Lung (tissue), 12 donors: ENCODE measurements around the gene ERMARD. TPM values are rescaled to one million over a fixed set of nuclear protein-coding genes. Genes with fewer than 3 reads are reported as not detected.

ENCODE experiments used
- ATAC-seq: fragments of 200-7000 bp; cut with Tn5 transposase; one replicate; pipeline ENCODE4 v1.9.1; 2020; ENCODE audit warnings: moderate number of reproducible peaks; ENCODE audit not compliant: insufficient read depth, low FRiP score
- DNase-seq, 3 donors: peaks; one replicate each; pipeline ENCODE4 v3.0.0-alpha.2; 2013 to 2017
- H3K27ac ChIP-seq, 2 donors: one replicate each; pipeline ENCODE4 v1.5.1; 2013; ENCODE audit warnings: mild to moderate bottlenecking in 2 of 2, moderate library complexity in 2 of 2, control low read depth in 1 of 2, inconsistent platforms in 1 of 2, low read depth in 1 of 2, low read length in 1 of 2
- H3K27me3 ChIP-seq, 3 donors: one replicate each; pipeline ENCODE4 v1.5.1; 2013; ENCODE audit warnings: low read length in 2 of 3; ENCODE audit not compliant: control insufficient read depth in 3 of 3, insufficient read depth in 3 of 3
- H3K36me3 ChIP-seq, 4 donors: one replicate each; pipeline ENCODE4 v1.5.1; 2013; ENCODE audit warnings: low read length in 4 of 4, mild to moderate bottlenecking in 1 of 4, moderate library complexity in 1 of 4; ENCODE audit not compliant: control insufficient read depth in 4 of 4, insufficient read depth in 4 of 4
- H3K4me1 ChIP-seq, 5 donors: one replicate each; pipeline ENCODE4 v1.5.1; 2013; ENCODE audit warnings: low read length in 5 of 5, mild to moderate bottlenecking in 2 of 5, moderate library complexity in 1 of 5; ENCODE audit not compliant: control insufficient read depth in 5 of 5, insufficient read depth in 5 of 5
- H3K4me3 ChIP-seq: one replicate; pipeline ENCODE4 v1.5.1; 2013; ENCODE audit warnings: mild to moderate bottlenecking, control low read depth, moderate library complexity
- H3K9ac ChIP-seq, 2 donors: one replicate each; pipeline ENCODE4 v1.5.1; 2013; ENCODE audit warnings: low read length in 2 of 2, control low read depth in 1 of 2; ENCODE audit not compliant: insufficient read depth in 1 of 2
- H3K9me3 ChIP-seq, 4 donors: one replicate each; pipeline ENCODE4 v1.5.1; 2013; ENCODE audit warnings: low read length in 3 of 4, mild to moderate bottlenecking in 1 of 4, moderate library complexity in 1 of 4; ENCODE audit not compliant: control insufficient read depth in 4 of 4, insufficient read depth in 3 of 4
- WGBS, 2 donors: extraction: QIAGEN DNeasy Blood & Tissue Kit; methylation state at CpG; one replicate each; pipeline ENCODE4 v1.1.7; 2013; 5-methylcytosine and 5-hydroxymethylcytosine counted together
- polyA plus RNA-seq, 2 donors: library from polyadenylated mRNA; stranded (reverse); fragments of 200-250 nt; gene quantifications; one replicate each; pipeline ENCODE4 v1.2.1, GENCODE V29; 2013
- total RNA-seq, 2 donors: library from RNA; depleted of rRNA in 1 of 2; stranded (reverse); fragments of >200 nt in 1 of 2; gene quantifications; one replicate each; pipeline ENCODE4 v1.2.1, GENCODE V29; 2014 to 2021
- TF ChIP-seq, protein P1 (sequence below): IDR thresholded peaks from 2 replicates; pipeline ENCODE4 v1.5.1; 2012; ENCODE audit warnings: mild to moderate bottlenecking; ENCODE audit errors: control extremely low read depth, extremely low read depth
- donor health status: control.
- donor health status: control.
- donor health status: Bipolar disorder and iron deficiency.
- donor health status: healthy.
- donor health status: DM: yes; HTN: yes; CAD: no.

Gene ERMARD
- total and polyA plus RNA-seq, 4 donors = 18.7 to 55.3 (median 32.9) TPM

DNA sequence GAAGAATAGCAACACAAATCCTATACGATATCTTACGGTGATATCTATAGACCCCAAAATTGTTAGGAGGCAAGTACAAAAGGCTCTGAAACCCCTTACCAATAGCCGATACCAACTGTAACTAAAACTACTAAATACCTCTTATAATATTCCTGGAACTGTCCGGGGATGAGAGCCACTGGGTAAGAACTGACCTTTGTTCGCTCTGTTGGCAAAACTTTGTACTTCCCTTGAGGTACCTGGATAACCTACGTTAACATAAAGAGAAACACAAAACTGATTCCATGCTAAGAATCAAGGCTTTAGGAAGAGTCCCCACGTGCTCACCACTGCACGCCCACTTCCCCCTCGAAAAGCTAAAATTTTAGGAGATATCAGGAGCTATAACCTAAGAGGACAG lies 36.8 kb upstream of the ERMARD start:
- no peaks in the 10 kb centered on the region for H3K27me3 ChIP-seq
- TF ChIP-seq, protein P1, sequence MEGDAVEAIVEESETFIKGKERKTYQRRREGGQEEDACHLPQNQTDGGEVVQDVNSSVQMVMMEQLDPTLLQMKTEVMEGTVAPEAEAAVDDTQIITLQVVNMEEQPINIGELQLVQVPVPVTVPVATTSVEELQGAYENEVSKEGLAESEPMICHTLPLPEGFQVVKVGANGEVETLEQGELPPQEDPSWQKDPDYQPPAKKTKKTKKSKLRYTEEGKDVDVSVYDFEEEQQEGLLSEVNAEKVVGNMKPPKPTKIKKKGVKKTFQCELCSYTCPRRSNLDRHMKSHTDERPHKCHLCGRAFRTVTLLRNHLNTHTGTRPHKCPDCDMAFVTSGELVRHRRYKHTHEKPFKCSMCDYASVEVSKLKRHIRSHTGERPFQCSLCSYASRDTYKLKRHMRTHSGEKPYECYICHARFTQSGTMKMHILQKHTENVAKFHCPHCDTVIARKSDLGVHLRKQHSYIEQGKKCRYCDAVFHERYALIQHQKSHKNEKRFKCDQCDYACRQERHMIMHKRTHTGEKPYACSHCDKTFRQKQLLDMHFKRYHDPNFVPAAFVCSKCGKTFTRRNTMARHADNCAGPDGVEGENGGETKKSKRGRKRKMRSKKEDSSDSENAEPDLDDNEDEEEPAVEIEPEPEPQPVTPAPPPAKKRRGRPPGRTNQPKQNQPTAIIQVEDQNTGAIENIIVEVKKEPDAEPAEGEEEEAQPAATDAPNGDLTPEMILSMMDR = no peak
- H3K4me1 ChIP-seq = peaks cover 0 to 3% (median 0%) of the 10 kb centered on the region in 5 donors
- WGBS, 2 donors = 95 to 96% methylated on average over 9 of the region's 9 CpGs
- no peak overlapping the region for H3K4me3 ChIP-seq
- H3K9me3 ChIP-seq = no peaks in the 10 kb centered on the region
- DNase-seq (no peak), ATAC-seq (no peak)
- no peak overlapping the region for H3K27ac ChIP-seq
- no peak overlapping the region for H3K9ac ChIP-seq
- H3K36me3 ChIP-seq = peaks cover 11 to 41% (median 23%) of the 10 kb centered on the region in 4 donors

DNA sequence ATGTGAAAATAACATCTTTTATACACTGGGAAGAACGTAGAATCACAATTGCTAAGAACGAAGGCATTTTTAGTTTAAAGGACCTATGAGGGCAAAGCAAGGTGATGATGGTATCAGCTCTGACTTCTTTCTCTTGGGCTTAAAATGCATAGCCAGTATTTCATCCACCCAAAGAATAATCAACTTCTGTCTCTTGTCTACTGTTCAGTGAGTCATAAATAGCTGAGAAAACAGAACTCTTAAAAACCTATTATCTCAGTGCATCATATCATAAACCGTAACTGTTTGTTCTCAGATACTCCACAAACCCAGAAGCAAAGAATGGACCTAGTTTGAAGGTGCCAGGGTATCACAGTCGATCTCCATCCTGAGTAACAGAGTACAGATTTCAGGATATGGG lies 32.3 kb upstream of the ERMARD start:
- no peaks in the 10 kb centered on the region for H3K27me3 ChIP-seq
- TF ChIP-seq, protein P1 = no peak
- peaks cover 0 to 26% (median 6%) of the 10 kb centered on the region in 5 donors for H3K4me1 ChIP-seq
- H3K4me3 ChIP-seq = no peak overlapping the region
- no peak for ATAC-seq
- no peaks in the 10 kb centered on the region for H3K9me3 ChIP-seq
- no peak for DNase-seq
- 95 to 96% methylated on average over 4 of the region's 4 CpGs for WGBS, 2 donors
- no peak overlapping the region for H3K9ac ChIP-seq
- H3K27ac ChIP-seq = no peak overlapping the region
- peaks cover 3 to 26% (median 13%) of the 10 kb centered on the region in 4 donors for H3K36me3 ChIP-seq

- no peak for ATAC-seq
- WGBS, 2 donors = 79 to 85% methylated on average over 3 of the region's 3 CpGs
- peaks cover 0 to 28% (median 6%) of the 10 kb centered on the region in 5 donors for H3K4me1 ChIP-seq
- TF ChIP-seq, protein P1 = no peak
- no peak overlapping the region for H3K27ac ChIP-seq
- no peak overlapping the region for H3K9ac ChIP-seq
- H3K4me3 ChIP-seq = no peak overlapping the region
- H3K9me3 ChIP-seq = no peaks in the 10 kb centered on the region
- no peaks in the 10 kb centered on the region for H3K27me3 ChIP-seq
- no peak for DNase-seq
- H3K36me3 ChIP-seq = peaks cover 1 to 21% (median 6%) of the 10 kb centered on the region in 4 donors
These were observed 31.1 kb upstream of the ERMARD start for GRCh38 chr6:169720207-169720855.
